ENCODE data around the gene ZNF692.

GRCh38 chr1:248810000-248810726 lies 48.7 kb downstream of the ZNF692 start:
- TF ChIP-seq CTCF (IDR thresholded peaks at IDR 0.05) (no peak), POLR2A (IDR thresholded peaks at IDR 0.05) (no peak), POLR2AphosphoS5 (IDR thresholded peaks at IDR 0.05) (no peak), EP300 (IDR thresholded peaks at IDR 0.05; ENCODE audit: low read depth) (no peak)

Data from transverse colon (tissue), 4 donors.